BE2C (cell line): Measurements from ENCODE around the gene TMEM51.

Source experiments
- DNase-seq: peaks from one replicate; pipeline ENCODE4 v3.0.0-alpha.2; 2020
- H3K27me3 ChIP-seq: fragments of 250-450 bp; sonication (Bioruptor Pico); 2 replicates; pipeline ENCODE4 v1.5.1; 2020; ENCODE audit warnings: mild to moderate bottlenecking
- H3K36me3 ChIP-seq: fragments of 250-450 bp; sonication (Bioruptor Pico); 2 replicates; pipeline ENCODE4 v1.5.1; 2020; ENCODE audit warnings: mild to moderate bottlenecking
- H3K4me1 ChIP-seq: fragments of 250-450 bp; sonication (Bioruptor Pico); 2 replicates; pipeline ENCODE4 v1.5.1; 2020
- H3K4me3 ChIP-seq: 2 replicates; pipeline ENCODE4 v1.5.1; 2011; ENCODE audit warnings: low read depth, low read length
- H3K9me3 ChIP-seq: fragments of 250-450 bp; sonication (Bioruptor Pico); 2 replicates; pipeline ENCODE4 v1.5.1; 2020
- CTCF ChIP-seq: IDR thresholded peaks from 2 replicates; pipeline ENCODE4 v1.5.1; 2012; ENCODE audit warnings: mild to moderate bottlenecking, low read depth, low read length

Gene TMEM51

GRCh38 chr1:15139654-15140350 is 13.7 kb upstream of the TMEM51 start:
- no peak for TF ChIP-seq CTCF
- Histone ChIP-seq H3K27me3 (no peaks in the 10 kb centered on the region), H3K9me3 (no peaks in the 10 kb centered on the region), H3K36me3 (no peaks in the 10 kb centered on the region), H3K4me1 (peaks cover 8% of the 10 kb centered on the region), H3K4me3 (no peak overlapping the region; the same call in 1 of the 2 replicates)
- peak; percentile 88 for DNase-seq

GRCh38 chr1:15141935-15142539 is 11.5 kb upstream of the TMEM51 start:
- DNase-seq, result no peak
- TF ChIP-seq CTCF, result no peak
- Histone ChIP-seq H3K9me3 (no peaks in the 10 kb centered on the region), H3K36me3 (no peaks in the 10 kb centered on the region), H3K27me3 (no peaks in the 10 kb centered on the region), H3K4me1 (peaks cover 8% of the 10 kb centered on the region), H3K4me3 (no peak overlapping the region)

GRCh38 chr1:15145327-15145726 is 8.2 kb upstream of the TMEM51 start:
- Histone ChIP-seq H3K27me3 (no peaks in the 10 kb centered on the region), H3K9me3 (no peaks in the 10 kb centered on the region), H3K36me3 (no peaks in the 10 kb centered on the region), H3K4me1 (peaks cover 7% of the 10 kb centered on the region), H3K4me3 (no peak overlapping the region)
- TF ChIP-seq CTCF, result no peak
- no peak for DNase-seq

- Histone ChIP-seq H3K4me3 (no peak overlapping the region), H3K9me3 (no peaks in the 10 kb centered on the region), H3K36me3 (no peaks in the 10 kb centered on the region), H3K4me1 (peaks cover 8% of the 10 kb centered on the region), H3K27me3 (no peaks in the 10 kb centered on the region)
- no peak for DNase-seq
- TF ChIP-seq CTCF, result no peak
These were observed 7.3 kb upstream of the TMEM51 start for GRCh38 chr1:15146142-15146680.

GRCh38 chr1:15146971-15147376 is 6.6 kb upstream of the TMEM51 start:
- DNase-seq, result no peak
- Histone ChIP-seq H3K9me3 (no peaks in the 10 kb centered on the region), H3K4me3 (no peak overlapping the region), H3K4me1 (peaks cover 8% of the 10 kb centered on the region), H3K36me3 (no peaks in the 10 kb centered on the region), H3K27me3 (no peaks in the 10 kb centered on the region)
- TF ChIP-seq CTCF, result no peak

- H3K4me3 ChIP-seq, result no peak overlapping the region
- DNase-seq, result no peak
- TF ChIP-seq CTCF, result no peak
- no peaks in the 10 kb centered on the region for H3K27me3 ChIP-seq
- no peaks in the 10 kb centered on the region for H3K9me3 ChIP-seq
- H3K36me3 ChIP-seq, result no peaks in the 10 kb centered on the region
- H3K4me1 ChIP-seq, result peaks cover 8% of the 10 kb centered on the region
These were observed 5.5 kb upstream of the TMEM51 start for GRCh38 chr1:15148004-15148403.
